H1 (cell line): ENCODE measurements around the gene TOB1. TPM values are rescaled to one million over a fixed set of nuclear protein-coding genes. Genes with fewer than 3 reads are reported as not detected.

Experiments
- CTCF ChIA-PET: fragments of 300-600 bp; sonication (Branson Sonifier 250); formaldehyde crosslinking; loops from one replicate; lab custom pipeline; 2021; ENCODE audit not compliant: partially characterized antibody; lab: Charles Lee
- POLR2A ChIA-PET: fragments of 300-600 bp; sonication (Branson Sonifier 250); formaldehyde crosslinking; loops from one replicate; lab custom pipeline; 2021; ENCODE audit warnings: inconsistent platforms; ENCODE audit not compliant: partially characterized antibody; lab: Charles Lee
- DNase-seq, 2 experiments: peaks; one replicate each; pipeline versions ENCODE4 v3.0.0 to v3.0.0-alpha.2; 2010 to 2022; ENCODE audit warnings: low spot score in 2 of 2, low read depth in 1 of 2, mixed read lengths in 1 of 2
- FAIRE-seq: peaks from 2 replicates; lab custom pipeline; 2011; peaks lifted over from hg19 to GRCh38; lab: Jason Lieb, UNC
- H2AFZ ChIP-seq: 2 replicates; pipeline ENCODE4 v1.8.1; 2012; ENCODE audit warnings: low read length, inconsistent platforms
- H2AK5ac ChIP-seq: 2 replicates; pipeline ENCODE4 v1.6.1; 2013; ENCODE audit warnings: low read depth, low read length
- H2BK120ac ChIP-seq: replicated peaks from 2 replicates; pipeline ENCODE3; 2013; ENCODE audit warnings: low read depth, low read length, inconsistent platforms
- H2BK12ac ChIP-seq: 2 replicates; pipeline ENCODE4 v1.6.1; 2013; ENCODE audit warnings: low read depth, low read length
- H2BK15ac ChIP-seq: 2 replicates; pipeline ENCODE4 v1.6.1; 2013; ENCODE audit warnings: low read length
- H2BK20ac ChIP-seq: 2 replicates; pipeline ENCODE4 v1.6.1; 2013; ENCODE audit warnings: low read length
- H2BK5ac ChIP-seq: 2 replicates; pipeline ENCODE4 v1.6.1; 2013; ENCODE audit warnings: low read depth, low read length
- H3K14ac ChIP-seq: 2 replicates; pipeline ENCODE4 v1.6.1; 2013; ENCODE audit warnings: inconsistent platforms; ENCODE audit not compliant: insufficient read length
- H3K18ac ChIP-seq: 2 replicates; pipeline ENCODE4 v1.6.1; 2013; ENCODE audit warnings: low read length; ENCODE audit errors: extremely low read depth
- H3K23ac ChIP-seq: 2 replicates; pipeline ENCODE4 v1.6.1; 2013; ENCODE audit warnings: inconsistent platforms; ENCODE audit not compliant: insufficient read length
- H3K23me2 ChIP-seq: 2 replicates; pipeline ENCODE4 v1.6.1; 2013; ENCODE audit warnings: low read depth, low read length
- H3K27ac ChIP-seq: 2 replicates; pipeline ENCODE4 v1.6.1; 2011; ENCODE audit warnings: low read depth, low read length, inconsistent platforms
- H3K27me3 ChIP-seq, 4 experiments: replicated peaks in 1 of 4; 1 replicate in 1 of 4; 2 replicates in 3 of 4; pipeline versions ENCODE4 v1.6.1 to v1.8.1; 2011 to 2013; ENCODE audit warnings: low read length in 3 of 4, mild to moderate bottlenecking in 3 of 4, inconsistent platforms in 2 of 4, mixed read lengths in 2 of 4, moderate library complexity in 1 of 4; ENCODE audit not compliant: control insufficient read depth in 3 of 4, insufficient read depth in 3 of 4; ENCODE audit errors: extremely low read depth in 1 of 4
- H3K36me3 ChIP-seq, 4 experiments: 2 replicates each; pipeline versions ENCODE4 v1.6.1 to v1.8.1; 2011 to 2013; ENCODE audit warnings: mild to moderate bottlenecking in 4 of 4, low read length in 3 of 4, moderate library complexity in 2 of 4, control low read depth in 1 of 4, inconsistent platforms in 1 of 4; ENCODE audit not compliant: insufficient read depth in 4 of 4, control insufficient read depth in 2 of 4
- H3K4ac ChIP-seq: replicated peaks from 2 replicates; pipeline ENCODE3; 2013; ENCODE audit warnings: low read length, low read depth, mixed read lengths, inconsistent platforms; ENCODE audit not compliant: insufficient read length
- H3K4me1 ChIP-seq, 4 experiments: replicated peaks in 1 of 4; 1 replicate in 1 of 4; 2 replicates in 3 of 4; pipeline versions ENCODE4 v1.6.1 to v1.8.1; 2011 to 2013; ENCODE audit warnings: low read length in 3 of 4, inconsistent platforms in 2 of 4, mixed read lengths in 1 of 4; ENCODE audit not compliant: insufficient read depth in 4 of 4, control insufficient read depth in 3 of 4
- H3K4me2 ChIP-seq, 2 experiments: 2 replicates each; pipeline versions ENCODE4 v1.6.1 to v1.8.1; 2011 to 2013; ENCODE audit warnings: low read depth in 2 of 2, low read length in 2 of 2, control low read depth in 1 of 2, inconsistent platforms in 1 of 2, mild to moderate bottlenecking in 1 of 2; ENCODE audit not compliant: insufficient read depth in 1 of 2
- H3K4me3 ChIP-seq, 4 experiments: fragments of 200-600, 300-600 bp in 1 of 4; sonication (generic), shearing (Covaris generic), sonication (Bioruptor Twin) in 1 of 4; 2 replicates each; pipeline versions ENCODE4 v1.5.1 to v1.8.1; 2011 to 2016; ENCODE audit warnings: low read length in 4 of 4, low read depth in 3 of 4, control low read depth in 2 of 4, inconsistent platforms in 2 of 4, mild to moderate bottlenecking in 2 of 4, mixed read lengths in 1 of 4, moderate library complexity in 1 of 4; ENCODE audit not compliant: insufficient read depth in 2 of 4; ENCODE audit errors: extremely low read depth in 1 of 4
- H3K56ac ChIP-seq: replicated peaks from 2 replicates; pipeline ENCODE3; 2013; ENCODE audit warnings: low read depth, mild to moderate bottlenecking, mixed read lengths, low read length, inconsistent platforms; ENCODE audit not compliant: insufficient read length
- H3K79me1 ChIP-seq: 2 replicates; pipeline ENCODE4 v1.6.1; 2013; ENCODE audit warnings: low read depth, low read length, control low read depth
- H3K79me2 ChIP-seq, 2 experiments: 2 replicates each; pipeline versions ENCODE4 v1.6.1 to v1.8.1; 2012 to 2013; ENCODE audit warnings: low read length in 2 of 2, mild to moderate bottlenecking in 2 of 2, inconsistent platforms in 1 of 2; ENCODE audit not compliant: insufficient read depth in 2 of 2, control insufficient read depth in 1 of 2
- H3K9ac ChIP-seq, 4 experiments: replicated peaks in 1 of 4; 1 replicate in 1 of 4; 2 replicates in 3 of 4; pipeline versions ENCODE4 v1.6.1 to v1.8.1; 2011 to 2013; ENCODE audit warnings: low read depth in 3 of 4, low read length in 3 of 4, control low read depth in 2 of 4, mild to moderate bottlenecking in 2 of 4, moderate library complexity in 2 of 4, inconsistent platforms in 1 of 4; ENCODE audit errors: extremely low read depth in 1 of 4
- H3K9me3 ChIP-seq, 2 experiments: 2 replicates each; pipeline versions ENCODE4 v1.6.1 to v1.8.1; 2012 to 2013; ENCODE audit warnings: mild to moderate bottlenecking in 2 of 2, moderate library complexity in 2 of 2, control low read depth in 1 of 2, inconsistent platforms in 1 of 2, low read depth in 1 of 2, low read length in 1 of 2, mixed read lengths in 1 of 2; ENCODE audit not compliant: insufficient read depth in 2 of 2
- H4K20me1 ChIP-seq, 2 experiments: replicated peaks in 1 of 2; 2 replicates each; pipeline versions ENCODE3 to v1.8.1; 2011 to 2013; ENCODE audit warnings: inconsistent platforms in 2 of 2, low read length in 2 of 2, mild to moderate bottlenecking in 1 of 2; ENCODE audit not compliant: insufficient read depth in 2 of 2, control insufficient read depth in 1 of 2
- H4K5ac ChIP-seq: 2 replicates; pipeline ENCODE4 v1.6.1; 2013; ENCODE audit warnings: low read length, low read depth, mixed read lengths, inconsistent platforms; ENCODE audit not compliant: insufficient read length
- H4K8ac ChIP-seq: 2 replicates; pipeline ENCODE4 v1.8.0; 2013; ENCODE audit warnings: mild to moderate bottlenecking, moderate library complexity, low read length, inconsistent platforms; ENCODE audit not compliant: insufficient read depth; ENCODE audit errors: extremely low read depth
- H4K91ac ChIP-seq: replicated peaks from 2 replicates; pipeline ENCODE3; 2013; ENCODE audit warnings: low read length, mixed read lengths, inconsistent platforms; ENCODE audit not compliant: insufficient read length
- ATF3 ChIP-seq: IDR thresholded peaks from 2 replicates; pipeline ENCODE4 v1.6.1; 2011; ENCODE audit warnings: low read depth, mild to moderate bottlenecking, low read length; ENCODE audit not compliant: insufficient read depth
- CHD1 ChIP-seq: IDR thresholded peaks from 2 replicates; pipeline ENCODE4 v1.6.1; 2012; ENCODE audit warnings: low read depth, low read length, improper control_type of control experiment
- EP300 ChIP-seq, 2 experiments: IDR thresholded peaks; 1 replicate in 1 of 2; 2 replicates in 1 of 2; pipeline ENCODE4 v1.6.1; 2011 to 2012; ENCODE audit warnings: low read depth in 2 of 2, low read length in 2 of 2, mild to moderate bottlenecking in 2 of 2, borderline replicate concordance in 1 of 2, inconsistent platforms in 1 of 2, moderate library complexity in 1 of 2
- HDAC6 ChIP-seq: IDR thresholded peaks from one replicate; pipeline ENCODE4 v1.7.1; 2012; ENCODE audit warnings: low read depth, mild to moderate bottlenecking, inconsistent platforms, low read length, moderate library complexity
- KDM5A ChIP-seq: fragments of 200-600 bp; IDR thresholded peaks from 2 replicates; pipeline ENCODE4 v1.7.1; 2012; ENCODE audit warnings: mild to moderate bottlenecking, low read length, inconsistent platforms, mixed read lengths
- PHF8 ChIP-seq: fragments of 200-600 bp; sonication (generic); conservative IDR thresholded peaks from 2 replicates; pipeline ENCODE4 v1.7.1; 2012; ENCODE audit warnings: low read depth, mild to moderate bottlenecking, inconsistent platforms, low read length, moderate library complexity
- POLR2A ChIP-seq, 2 experiments: IDR thresholded peaks; 1 replicate in 1 of 2; 2 replicates in 1 of 2; pipeline ENCODE4 v1.6.1; 2011; ENCODE audit warnings: low read depth in 2 of 2, low read length in 2 of 2, mild to moderate bottlenecking in 2 of 2; ENCODE audit errors: control extremely low read depth in 1 of 2
- POLR2AphosphoS5 ChIP-seq: IDR thresholded peaks from 2 replicates; pipeline ENCODE4 v1.6.1; 2011; ENCODE audit warnings: low read depth, low read length
- RXRA ChIP-seq: IDR thresholded peaks from 2 replicates; pipeline ENCODE4 v1.6.1; 2011; ENCODE audit warnings: low read depth, mild to moderate bottlenecking, low read length, moderate library complexity; ENCODE audit not compliant: insufficient read depth
- SAP30 ChIP-seq: fragments of 300-600 bp; sonication (generic); IDR thresholded peaks from 2 replicates; pipeline ENCODE4 v1.7.1; 2012; ENCODE audit warnings: low read length, moderate library complexity, mild to moderate bottlenecking, inconsistent platforms; ENCODE audit not compliant: insufficient read depth, insufficient replicate concordance
- SRF ChIP-seq: IDR thresholded peaks from 2 replicates; pipeline ENCODE4 v1.6.1; 2011; ENCODE audit warnings: mild to moderate bottlenecking, low read depth, low read length, moderate library complexity
- TBP ChIP-seq: IDR thresholded peaks from 2 replicates; pipeline ENCODE4 v1.6.1; 2011; ENCODE audit warnings: low read depth, low read length, improper control_type of control experiment
- WGBS, 2 experiments: shearing (Covaris generic) in 1 of 2; methylation state at CpG; one replicate each; pipeline versions ENCODE4 v1.1.6 to v1.1.7; 2013 to 2015; ENCODE audit warnings: low lambda C conversion rate in 2 of 2, mixed read lengths in 2 of 2, inconsistent platforms in 1 of 2, low coverage in 1 of 2, missing lambda C conversion rate in 1 of 2; ENCODE audit not compliant: insufficient replicate concordance in 2 of 2, insufficient coverage in 1 of 2, insufficient read length in 1 of 2; ENCODE audit errors: extremely low coverage in 1 of 2, missing lambda C conversion rate in 1 of 2; 5-methylcytosine and 5-hydroxymethylcytosine counted together
- polyA plus RNA-seq, 7 experiments: library from polyadenylated mRNA; depleted of rRNA in 3 of 7; stranded (reverse) in 5 of 7; unstranded in 2 of 7; fragments of >200 nt in 5 of 7; fragments of 200-250 nt in 2 of 7; gene quantifications; 1 replicate in 5 of 7; 2 replicates in 1 of 7; 4 replicates in 1 of 7; pipeline versions ENCODE4 v1.2.1 to v1.2.3, GENCODE V29; 2011 to 2013; ENCODE audit warnings: missing spikeins in 2 of 7, mixed read lengths in 2 of 7
- total RNA-seq: library from RNA; stranded (reverse); fragmentation: NEBNext Ultra II Directional; extraction: Animal tissue kit (Norgen Biotek cat#: 25700); gene quantifications from 2 replicates; pipeline ENCODE4 v1.2.1, GENCODE V29; 2021

TOB1 gene
- total and polyA plus RNA-seq, 2 of the 8 experiments (the other 6 are each of a cell fraction or from before 2014, with no cell fraction given), result 14.4 to 20.8 TPM

DNA sequence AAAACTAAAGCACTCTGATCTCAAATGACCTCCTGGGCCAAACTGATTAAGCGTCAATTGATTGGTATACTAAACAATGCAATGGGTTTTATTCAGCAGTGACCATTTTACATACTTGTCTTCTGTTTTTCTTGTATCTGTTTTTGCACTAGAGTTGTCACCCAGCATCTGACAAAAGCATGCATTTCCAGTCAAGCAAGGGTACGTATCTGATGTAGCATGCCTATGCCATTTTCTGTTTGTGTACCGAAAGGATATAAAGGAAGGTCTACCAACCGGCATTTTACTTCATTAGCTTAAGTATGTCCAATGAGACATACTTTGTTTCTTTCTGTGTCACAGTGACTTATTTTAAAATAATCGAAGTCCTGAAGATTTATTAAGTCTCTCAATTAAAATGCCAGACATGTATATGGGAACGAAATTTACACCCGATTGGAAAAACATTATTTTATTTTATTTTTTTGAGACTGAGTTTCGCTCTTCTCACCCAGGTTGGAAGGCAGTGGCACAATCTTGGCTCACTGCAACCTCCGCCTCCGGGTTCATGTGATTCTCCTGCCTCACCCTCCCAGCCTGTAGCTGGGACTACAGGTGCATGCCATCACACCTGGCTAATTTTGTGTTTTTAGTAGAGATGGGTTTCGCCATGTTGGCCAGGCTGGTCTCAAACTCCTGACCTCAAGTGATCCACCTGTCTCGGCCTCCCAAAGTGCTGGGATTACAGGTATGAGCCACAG is 7.5 kb downstream of the TOB1 start:
- H3K4ac ChIP-seq, result no peak overlapping the region
- no peak overlapping the region for H2AFZ ChIP-seq
- H2BK12ac ChIP-seq, result no peak overlapping the region
- DNase-seq (no peak), FAIRE-seq (no peak)
- H3K27ac ChIP-seq, result no peak overlapping the region
- ChIA-PET CTCF (interaction anchor here (0.7 to 31.7 kb wide), 8 partner anchors 9 to 90 kb away, joined by 3 to 735 read pairs (median 4); no protein-coding TSS in a partner anchor), POLR2A (interaction anchor here (0.8 to 9.7 kb wide), 4 partner anchors 7 to 90 kb away, joined by 3 to 308 read pairs (median 5); partner anchors contain the start of gene TOB1)
- H4K91ac ChIP-seq, result no peak overlapping the region
- H2BK120ac ChIP-seq, result no peak overlapping the region
- no peaks in the 10 kb centered on the region for H3K27me3 ChIP-seq
- no peak overlapping the region for H3K18ac ChIP-seq
- H4K5ac ChIP-seq, result no peak overlapping the region
- no peak overlapping the region for H3K56ac ChIP-seq
- H3K4me3 ChIP-seq, result no peak overlapping the region
- no peaks in the 10 kb centered on the region for H3K9me3 ChIP-seq
- no peak overlapping the region for H4K8ac ChIP-seq
- no peak overlapping the region for H2BK5ac ChIP-seq
- H3K9ac ChIP-seq, result no peak overlapping the region
- H2BK20ac ChIP-seq, result no peak overlapping the region
- H3K4me2 ChIP-seq, result no peak overlapping the region
- peaks cover 6 to 9% of the 10 kb centered on the region in 2 experiments for H4K20me1 ChIP-seq
- no peak overlapping the region for H2BK15ac ChIP-seq
- no peaks in the 10 kb centered on the region for H3K79me1 ChIP-seq
- 93% methylated on average over 12 of the region's 12 CpGs; no CpG with 5 or more reads in 1 of the 2 experiments for WGBS, 2 experiments
- H3K14ac ChIP-seq, result no peak overlapping the region
- H3K4me1 ChIP-seq, result no peaks in the 10 kb centered on the region
- no peak overlapping the region for H3K23ac ChIP-seq
- H3K79me2 ChIP-seq, result peaks cover 0 to 19% of the 10 kb centered on the region in 2 experiments; a peak in 2 of 4 replicates
- H3K36me3 ChIP-seq, result peaks cover 0 to 14% (median 4%) of the 10 kb centered on the region in 4 experiments; a peak in 4 of 8 replicates
- H3K23me2 ChIP-seq, result no peaks in the 10 kb centered on the region
- H2AK5ac ChIP-seq, result no peak overlapping the region
- TF ChIP-seq PHF8 (no peak), SRF (no peak), SAP30 (no peak), KDM5A (no peak), HDAC6 (no peak), POLR2AphosphoS5 (no peak), EP300 (IDR thresholded peaks at IDR 0.05; ENCODE audit: borderline replicate concordance in 1 of 2, low read depth in 2 of 2, low read length in 2 of 2) (no peak), POLR2A (IDR thresholded peaks at IDR 0.05; ENCODE audit: control extremely low read depth in 1 of 2, low read depth in 2 of 2, low read length in 2 of 2) (no peak), CHD1 (no peak), TBP (no peak), RXRA (no peak), ATF3 (no peak)
